KG1 (cell line): ENCODE results near the gene CISD3.

Source experiments
- DNase-seq: peaks from one replicate; lab custom pipeline; 2025; lab: John Stamatoyannopoulos, UW

Gene CISD3

DNA sequence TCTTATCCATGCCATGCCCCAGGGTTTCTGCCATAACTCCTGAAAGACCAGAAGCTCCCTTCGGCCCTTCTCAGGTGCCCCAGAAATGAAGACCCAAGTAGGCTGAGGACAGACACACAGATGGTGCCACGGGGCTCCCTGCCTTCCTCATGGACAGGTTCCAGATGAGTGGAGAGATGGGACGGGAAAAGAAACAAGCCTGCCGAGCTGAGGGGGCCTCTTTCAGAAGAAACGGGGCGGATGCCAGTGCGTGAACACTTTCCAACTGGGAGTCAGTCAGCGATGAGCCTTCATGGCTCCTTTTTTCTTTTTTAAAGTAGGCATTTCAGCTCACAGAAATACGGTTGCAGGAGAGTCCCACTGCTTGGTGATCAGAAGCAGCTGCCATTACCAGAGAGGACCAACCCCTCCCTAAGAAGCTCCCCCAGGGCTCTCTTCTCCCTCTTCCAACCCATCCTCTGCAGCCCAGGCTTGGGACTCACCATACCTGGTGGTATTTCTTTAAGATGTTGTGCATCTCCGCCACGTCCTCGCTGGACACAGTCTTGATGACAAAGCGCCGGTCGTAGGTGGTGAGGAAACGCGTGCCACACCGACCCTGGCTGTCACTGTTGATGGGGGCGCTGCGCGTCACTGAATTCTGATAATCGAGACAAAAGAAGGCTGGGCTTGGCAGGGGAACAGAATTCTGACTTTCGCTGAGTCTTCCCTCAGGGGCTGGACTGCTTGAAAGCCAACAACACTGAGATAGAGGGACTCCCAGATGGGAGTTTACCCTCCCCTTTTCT lies 50.0 kb downstream of the CISD3 start:
- DNase-seq, result no peak

- no peak for DNase-seq
These were observed 53.1 kb downstream of the CISD3 start for GRCh38 chr17:38783227-38783626.
